ENCODE results near the gene WEE1.

GRCh38 chr11:9604134-9604533 lies 30.7 kb downstream of the WEE1 start:
- TF ChIP-seq CTCF (IDR thresholded peaks at IDR 0.05) (no peak), POLR2A (IDR thresholded peaks at IDR 0.05) (no peak), EP300 (IDR thresholded peaks at IDR 0.05) (no peak)

All from sigmoid colon (tissue), 4 donors.